C4-2B (cell line): Measurements from ENCODE around the gene TTC39A.

Experiments used
- H3K27ac ChIP-seq: fragments of 450-650 bp; 2 replicates; pipeline ENCODE4 v1.5.1; 2017
- ZFX ChIP-seq: fragments of 450-650 bp; IDR thresholded peaks from 2 replicates; pipeline ENCODE4 v1.6.1; 2017
- TF ChIP-seq, protein P1 (sequence below): fragments of 450-650 bp; conservative IDR thresholded peaks from 2 replicates; pipeline ENCODE4 v1.5.1; 2017; ENCODE audit warnings: mild to moderate bottlenecking

TTC39A gene

GRCh38 chr1:51237351-51238033, 92.9 kb downstream of the TTC39A start:
- peak overlapping the region; percentile 98 for H3K27ac ChIP-seq
- TF ChIP-seq ZFX, result no peak
- TF ChIP-seq, protein P1, sequence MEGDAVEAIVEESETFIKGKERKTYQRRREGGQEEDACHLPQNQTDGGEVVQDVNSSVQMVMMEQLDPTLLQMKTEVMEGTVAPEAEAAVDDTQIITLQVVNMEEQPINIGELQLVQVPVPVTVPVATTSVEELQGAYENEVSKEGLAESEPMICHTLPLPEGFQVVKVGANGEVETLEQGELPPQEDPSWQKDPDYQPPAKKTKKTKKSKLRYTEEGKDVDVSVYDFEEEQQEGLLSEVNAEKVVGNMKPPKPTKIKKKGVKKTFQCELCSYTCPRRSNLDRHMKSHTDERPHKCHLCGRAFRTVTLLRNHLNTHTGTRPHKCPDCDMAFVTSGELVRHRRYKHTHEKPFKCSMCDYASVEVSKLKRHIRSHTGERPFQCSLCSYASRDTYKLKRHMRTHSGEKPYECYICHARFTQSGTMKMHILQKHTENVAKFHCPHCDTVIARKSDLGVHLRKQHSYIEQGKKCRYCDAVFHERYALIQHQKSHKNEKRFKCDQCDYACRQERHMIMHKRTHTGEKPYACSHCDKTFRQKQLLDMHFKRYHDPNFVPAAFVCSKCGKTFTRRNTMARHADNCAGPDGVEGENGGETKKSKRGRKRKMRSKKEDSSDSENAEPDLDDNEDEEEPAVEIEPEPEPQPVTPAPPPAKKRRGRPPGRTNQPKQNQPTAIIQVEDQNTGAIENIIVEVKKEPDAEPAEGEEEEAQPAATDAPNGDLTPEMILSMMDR, result no peak
